ENCODE results near the gene RGMB. TPM values are rescaled to one million over a fixed set of nuclear protein-coding genes. Genes with fewer than 3 reads are reported as not detected.
"Not testable (repeated sequence)": the region's sequence is repeated elsewhere in the genome, so short reads cannot be mapped to it uniquely, and the experiment has no call there.

Gene RGMB, protein sequence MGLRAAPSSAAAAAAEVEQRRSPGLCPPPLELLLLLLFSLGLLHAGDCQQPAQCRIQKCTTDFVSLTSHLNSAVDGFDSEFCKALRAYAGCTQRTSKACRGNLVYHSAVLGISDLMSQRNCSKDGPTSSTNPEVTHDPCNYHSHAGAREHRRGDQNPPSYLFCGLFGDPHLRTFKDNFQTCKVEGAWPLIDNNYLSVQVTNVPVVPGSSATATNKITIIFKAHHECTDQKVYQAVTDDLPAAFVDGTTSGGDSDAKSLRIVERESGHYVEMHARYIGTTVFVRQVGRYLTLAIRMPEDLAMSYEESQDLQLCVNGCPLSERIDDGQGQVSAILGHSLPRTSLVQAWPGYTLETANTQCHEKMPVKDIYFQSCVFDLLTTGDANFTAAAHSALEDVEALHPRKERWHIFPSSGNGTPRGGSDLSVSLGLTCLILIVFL
- total RNA-seq, result 0.29 and 0.39 TPM in 2 replicates

DNA sequence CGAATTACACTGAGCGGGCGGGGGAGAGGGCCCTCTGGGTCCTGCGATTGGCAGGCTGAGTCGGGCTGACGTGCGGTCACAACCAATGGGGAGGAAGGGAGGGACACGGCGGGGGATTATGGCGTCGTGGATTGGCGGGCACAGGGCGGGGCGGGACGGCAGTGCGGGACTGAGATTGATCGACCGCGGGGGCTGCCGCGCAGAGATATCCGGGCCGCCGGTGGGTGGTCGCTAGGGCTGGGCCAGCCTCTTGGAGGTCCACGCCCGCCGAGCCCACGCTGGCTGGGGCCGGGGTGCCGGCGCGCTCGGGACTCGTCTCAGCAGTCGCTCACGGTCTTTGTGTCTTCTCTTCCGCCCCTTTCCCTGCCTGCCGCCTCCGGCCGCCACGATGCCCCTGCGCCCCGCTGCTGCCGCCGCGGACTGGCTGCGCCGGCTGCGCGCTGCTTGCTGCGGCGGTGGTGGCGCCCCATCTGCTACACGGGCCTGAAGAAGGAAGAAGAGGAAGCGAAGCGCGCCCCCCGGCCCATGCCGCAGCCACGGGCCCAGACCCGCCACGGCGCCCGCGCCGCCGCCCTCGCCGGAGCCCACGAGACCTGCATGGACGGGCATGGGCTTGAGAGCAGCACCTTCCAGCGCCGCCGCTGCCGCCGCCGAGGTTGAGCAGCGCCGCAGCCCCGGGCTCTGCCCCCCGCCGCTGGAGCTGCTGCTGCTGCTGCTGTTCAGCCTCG, at the start of gene RGMB:
Gene RGMB, plus strand, starts transcription at position 200 of the 728 bp plus-strand sequence. Its CDS starts 408 bp downstream, at position 608.
- peaks cover 79% of the 10 kb centered on the region for H3K27me3 Mint-ChIP-seq (ENCODE audit: insufficient read depth)
- H3K4me1 Mint-ChIP-seq (ENCODE audit: low read depth), result peaks cover 50% of the 10 kb centered on the region
- no peaks in the 10 kb centered on the region for H3K9me3 Mint-ChIP-seq
- H3K36me3 Mint-ChIP-seq (ENCODE audit: low read depth), result no peaks in the 10 kb centered on the region
- DNase-seq (ENCODE audit: low spot score), result peak; percentile 77
- H3K4me3 Mint-ChIP-seq, result peak within 1 kb of the TSS; percentile 93
- peak within 1 kb of the TSS; percentile 52 for H3K27ac Mint-ChIP-seq
- intact Hi-C loops (cut with micrococcal nuclease), result loop anchor here (2.0 to 10.0 kb wide), 5 partner anchors 155 to 1591 kb away; partner anchors contain the start of genes CHD1 and RIOK2

DNA sequence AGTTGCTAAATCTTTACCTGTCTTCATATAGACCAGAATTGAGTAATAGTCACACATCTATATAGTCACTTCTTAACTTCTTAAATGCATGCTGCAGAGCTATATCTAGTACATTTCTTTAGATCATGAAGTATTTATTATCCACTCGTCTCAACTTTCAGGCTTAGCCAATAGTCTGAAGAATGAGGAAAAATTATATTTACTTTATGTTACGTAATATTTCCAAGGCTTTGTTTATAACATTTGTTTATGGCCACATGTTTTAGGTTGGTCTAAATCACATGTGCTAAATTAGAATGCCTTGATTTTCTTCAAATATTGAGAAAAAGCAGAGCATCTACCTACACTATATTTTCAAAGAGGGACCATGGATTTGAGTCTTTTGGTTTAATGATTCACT, 47.2 kb upstream of the RGMB start:
- no peaks in the 10 kb centered on the region for H3K36me3 Mint-ChIP-seq (ENCODE audit: low read depth)
- intact Hi-C loops (cut with micrococcal nuclease), result no loop called here
- no peaks in the 10 kb centered on the region for H3K9me3 Mint-ChIP-seq
- no peak overlapping the region for H3K4me3 Mint-ChIP-seq
- H3K27ac Mint-ChIP-seq, result no peak overlapping the region
- no peaks in the 10 kb centered on the region for H3K4me1 Mint-ChIP-seq (ENCODE audit: low read depth)
- H3K27me3 Mint-ChIP-seq (ENCODE audit: insufficient read depth), result peaks cover 3% of the 10 kb centered on the region
- no peak for DNase-seq (ENCODE audit: low spot score)

DNA sequence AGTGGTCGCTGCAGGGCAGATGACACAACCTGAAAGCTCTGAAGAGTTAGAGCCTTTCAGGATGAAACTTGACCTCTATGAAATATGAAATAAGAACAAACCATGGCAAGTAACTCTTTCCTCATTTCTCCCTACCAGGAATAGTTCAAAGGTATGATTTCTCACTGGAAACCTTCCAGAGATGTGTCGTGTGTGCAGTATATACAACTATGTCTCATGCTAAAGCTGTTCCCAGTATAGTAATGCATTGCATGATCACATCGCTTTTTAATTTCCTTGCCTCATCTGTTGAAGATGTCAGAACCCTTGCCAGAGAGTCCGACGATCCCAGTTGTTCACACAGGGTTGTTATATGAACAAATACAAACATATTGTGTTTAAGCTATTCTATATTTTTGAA, 45.8 kb upstream of the RGMB start:
- no peaks in the 10 kb centered on the region for H3K36me3 Mint-ChIP-seq (ENCODE audit: low read depth)
- H3K4me1 Mint-ChIP-seq (ENCODE audit: low read depth), result no peaks in the 10 kb centered on the region
- no peak for DNase-seq (ENCODE audit: low spot score)
- intact Hi-C loops (cut with micrococcal nuclease), result no loop called here
- H3K27ac Mint-ChIP-seq, result no peak overlapping the region
- no peak overlapping the region for H3K4me3 Mint-ChIP-seq
- no peaks in the 10 kb centered on the region for H3K9me3 Mint-ChIP-seq
- H3K27me3 Mint-ChIP-seq (ENCODE audit: insufficient read depth), result peaks cover 6% of the 10 kb centered on the region

DNA sequence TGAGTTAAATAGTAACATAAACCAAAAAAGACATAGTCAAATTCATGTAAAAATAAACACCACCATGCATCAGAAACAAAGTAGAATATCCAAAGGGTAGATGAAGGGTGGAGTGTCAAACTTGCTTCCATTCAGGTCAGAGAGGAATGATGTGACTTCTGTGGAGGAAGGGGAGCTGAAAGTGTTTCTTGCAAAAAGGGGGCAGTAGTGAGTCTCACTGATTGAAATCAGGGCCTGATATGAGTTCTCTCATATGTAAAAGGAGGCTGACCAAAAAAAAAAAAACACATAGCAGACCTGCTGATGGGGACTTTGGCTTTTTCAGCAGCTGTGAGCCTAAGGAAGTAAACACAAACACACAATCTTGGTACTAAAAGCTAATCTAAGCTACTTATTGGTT, 38.8 kb upstream of the RGMB start:
- peaks cover 7% of the 10 kb centered on the region for H3K27me3 Mint-ChIP-seq (ENCODE audit: insufficient read depth)
- DNase-seq (ENCODE audit: low spot score), result no peak
- no peak overlapping the region for H3K4me3 Mint-ChIP-seq
- H3K27ac Mint-ChIP-seq, result no peak overlapping the region
- H3K36me3 Mint-ChIP-seq (ENCODE audit: low read depth), result no peaks in the 10 kb centered on the region
- H3K4me1 Mint-ChIP-seq (ENCODE audit: low read depth), result no peaks in the 10 kb centered on the region
- intact Hi-C loops (cut with micrococcal nuclease), result no loop called here
- H3K9me3 Mint-ChIP-seq, result no peaks in the 10 kb centered on the region

DNA sequence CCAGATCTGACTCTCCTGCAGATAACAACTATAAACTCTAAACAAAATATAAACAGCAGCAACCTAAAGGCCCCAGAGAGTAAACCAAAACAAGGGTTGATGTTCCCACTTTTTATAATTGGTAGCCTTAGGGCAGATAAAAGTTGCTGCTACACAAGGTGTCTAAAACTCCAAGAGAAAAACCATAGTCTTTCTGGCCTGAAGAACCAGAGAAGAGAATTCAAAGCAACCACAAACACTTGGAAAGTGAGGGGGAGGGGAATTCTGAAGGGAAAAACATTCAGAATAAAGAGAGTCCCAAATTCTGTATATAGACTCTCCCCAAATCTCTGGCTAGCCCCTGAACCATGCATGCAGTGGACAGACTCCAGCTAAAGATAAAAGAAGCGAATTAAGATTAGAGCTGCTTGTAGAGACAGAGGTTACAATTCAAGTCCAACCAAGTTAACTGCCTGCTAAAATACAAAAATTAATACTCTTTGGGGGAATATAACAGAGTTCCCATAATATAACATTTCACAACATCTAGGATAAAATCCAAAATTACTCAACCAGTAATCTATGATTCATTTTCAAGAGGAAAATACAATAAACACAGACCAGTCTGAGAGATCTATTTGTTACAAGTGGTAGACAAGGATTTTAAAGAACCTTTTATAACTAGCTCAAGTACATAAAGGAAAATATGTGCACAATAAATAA, 37.5 kb upstream of the RGMB start:
- Mint-ChIP-seq H3K27ac (no peak overlapping the region), H3K4me3 (no peak overlapping the region), H3K4me1 (ENCODE audit: low read depth) (no peaks in the 10 kb centered on the region), H3K27me3 (ENCODE audit: insufficient read depth) (peaks cover 10% of the 10 kb centered on the region), H3K36me3 (ENCODE audit: low read depth) (no peaks in the 10 kb centered on the region), H3K9me3 (no peaks in the 10 kb centered on the region)
- intact Hi-C loops (cut with micrococcal nuclease), result no loop called here
- no peak for DNase-seq (ENCODE audit: low spot score)

DNA sequence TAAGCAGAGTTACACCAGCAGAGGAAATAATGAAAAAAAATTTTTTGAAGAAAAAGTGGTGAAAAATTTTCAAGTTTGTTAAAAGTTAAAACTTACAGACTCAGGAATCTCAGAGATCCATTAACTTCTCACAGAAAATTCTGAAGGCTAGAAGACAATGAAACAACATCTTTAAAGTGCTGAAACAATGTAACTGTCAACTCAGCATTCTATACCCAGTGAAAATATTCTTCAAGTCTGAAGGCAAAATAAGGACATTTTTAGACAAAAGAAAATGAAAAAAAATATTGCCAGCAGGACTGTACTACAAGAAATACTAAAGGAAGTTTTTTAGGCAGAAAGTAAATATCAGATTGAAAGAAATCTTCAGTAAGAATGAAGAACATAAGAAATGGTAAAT, 36.7 kb upstream of the RGMB start:
- Mint-ChIP-seq H3K4me3 (no peak overlapping the region), H3K36me3 (ENCODE audit: low read depth) (no peaks in the 10 kb centered on the region), H3K4me1 (ENCODE audit: low read depth) (no peaks in the 10 kb centered on the region), H3K9me3 (no peaks in the 10 kb centered on the region), H3K27me3 (ENCODE audit: insufficient read depth) (peaks cover 12% of the 10 kb centered on the region), H3K27ac (no peak overlapping the region)
- no peak for DNase-seq (ENCODE audit: low spot score)
- intact Hi-C loops (cut with micrococcal nuclease), result no loop called here

DNA sequence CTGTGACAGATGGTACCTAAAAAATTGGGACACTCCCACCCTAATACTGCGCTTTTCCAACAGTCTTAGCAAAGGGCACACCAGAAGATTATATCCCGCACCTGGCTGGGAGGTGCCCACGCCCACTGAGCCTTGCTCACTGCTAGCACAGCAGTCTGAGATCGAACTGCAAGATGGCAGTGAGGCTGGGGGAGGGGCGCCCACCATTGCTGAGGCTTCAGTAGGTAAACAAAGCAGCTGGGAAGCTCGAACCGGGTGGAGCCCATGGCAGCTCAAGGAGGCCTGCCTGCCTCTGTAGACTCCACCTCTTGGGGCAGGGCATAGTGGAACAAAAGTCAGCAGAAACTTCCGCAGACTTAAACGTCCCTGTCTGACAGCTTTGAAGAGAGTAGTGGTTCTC, 36.0 kb upstream of the RGMB start:
- H3K4me1 Mint-ChIP-seq (ENCODE audit: low read depth); H3K27ac Mint-ChIP-seq; DNase-seq (ENCODE audit: low spot score); H3K9me3 Mint-ChIP-seq; H3K36me3 Mint-ChIP-seq (ENCODE audit: low read depth); intact Hi-C loops (cut with micrococcal nuclease); H3K4me3 Mint-ChIP-seq: not testable (repeated sequence)
- H3K27me3 Mint-ChIP-seq (ENCODE audit: insufficient read depth), result peaks cover 13% of the 10 kb centered on the region

DNA sequence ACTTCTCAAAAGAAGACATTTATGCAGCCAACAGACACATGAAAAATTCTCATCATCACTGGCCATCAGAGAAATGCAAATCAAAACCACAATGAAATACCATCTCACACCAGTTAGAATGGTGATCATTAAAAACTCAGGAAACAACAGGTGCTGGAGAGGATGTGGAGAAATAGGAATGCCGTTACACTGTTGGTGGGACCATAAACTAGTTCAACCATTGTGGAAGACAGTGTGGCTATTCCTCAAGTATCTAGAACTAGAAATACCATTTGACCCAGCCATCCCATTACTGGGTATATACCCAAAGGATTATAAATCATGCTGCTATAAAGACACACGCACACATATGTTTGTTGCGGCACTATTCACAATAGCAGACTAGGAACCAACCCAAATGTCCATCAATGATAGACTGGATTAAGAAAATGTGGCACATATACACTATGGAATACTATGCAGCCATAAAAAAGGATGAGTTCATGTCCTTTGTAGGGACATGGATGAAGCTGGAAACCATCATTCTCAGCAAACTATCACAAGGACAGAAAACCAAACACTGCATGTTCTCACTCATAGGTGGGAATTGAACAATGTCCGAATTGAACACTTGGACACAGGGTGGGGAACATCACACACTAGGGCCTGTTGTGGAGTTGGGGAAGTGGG, 34.8 kb upstream of the RGMB start:
- H3K9me3 Mint-ChIP-seq; H3K27ac Mint-ChIP-seq; H3K4me1 Mint-ChIP-seq (ENCODE audit: low read depth); H3K4me3 Mint-ChIP-seq; intact Hi-C loops (cut with micrococcal nuclease); H3K36me3 Mint-ChIP-seq (ENCODE audit: low read depth); DNase-seq (ENCODE audit: low spot score): not testable (repeated sequence)
- peaks cover 13% of the 10 kb centered on the region for H3K27me3 Mint-ChIP-seq (ENCODE audit: insufficient read depth)

DNA sequence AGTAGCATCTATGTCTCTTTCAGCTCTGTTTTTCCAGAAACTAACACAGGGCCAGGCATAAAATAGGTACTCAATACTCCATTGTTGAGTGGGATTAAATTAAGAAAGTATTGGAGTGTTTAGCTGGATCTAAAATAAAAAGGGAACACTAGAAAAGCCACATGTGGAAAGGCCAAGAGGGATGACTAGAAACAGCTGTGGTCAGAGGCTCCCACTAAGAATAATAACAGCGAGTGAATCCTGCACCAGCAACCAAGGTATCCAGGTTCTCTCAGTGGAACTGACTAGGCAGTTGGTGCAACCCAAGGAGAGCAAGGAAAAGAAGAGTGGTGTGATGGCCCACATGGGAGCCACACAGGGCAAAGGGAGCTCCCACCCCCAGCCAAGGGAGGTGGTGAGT, 31.5 kb upstream of the RGMB start:
- intact Hi-C loops (cut with micrococcal nuclease), result no loop called here
- H3K4me1 Mint-ChIP-seq (ENCODE audit: low read depth), result no peaks in the 10 kb centered on the region
- H3K27ac Mint-ChIP-seq, result no peak overlapping the region
- H3K36me3 Mint-ChIP-seq (ENCODE audit: low read depth), result no peaks in the 10 kb centered on the region
- H3K27me3 Mint-ChIP-seq (ENCODE audit: insufficient read depth), result peaks cover 17% of the 10 kb centered on the region
- no peak overlapping the region for H3K4me3 Mint-ChIP-seq
- no peaks in the 10 kb centered on the region for H3K9me3 Mint-ChIP-seq
- DNase-seq (ENCODE audit: low spot score), result no peak

DNA sequence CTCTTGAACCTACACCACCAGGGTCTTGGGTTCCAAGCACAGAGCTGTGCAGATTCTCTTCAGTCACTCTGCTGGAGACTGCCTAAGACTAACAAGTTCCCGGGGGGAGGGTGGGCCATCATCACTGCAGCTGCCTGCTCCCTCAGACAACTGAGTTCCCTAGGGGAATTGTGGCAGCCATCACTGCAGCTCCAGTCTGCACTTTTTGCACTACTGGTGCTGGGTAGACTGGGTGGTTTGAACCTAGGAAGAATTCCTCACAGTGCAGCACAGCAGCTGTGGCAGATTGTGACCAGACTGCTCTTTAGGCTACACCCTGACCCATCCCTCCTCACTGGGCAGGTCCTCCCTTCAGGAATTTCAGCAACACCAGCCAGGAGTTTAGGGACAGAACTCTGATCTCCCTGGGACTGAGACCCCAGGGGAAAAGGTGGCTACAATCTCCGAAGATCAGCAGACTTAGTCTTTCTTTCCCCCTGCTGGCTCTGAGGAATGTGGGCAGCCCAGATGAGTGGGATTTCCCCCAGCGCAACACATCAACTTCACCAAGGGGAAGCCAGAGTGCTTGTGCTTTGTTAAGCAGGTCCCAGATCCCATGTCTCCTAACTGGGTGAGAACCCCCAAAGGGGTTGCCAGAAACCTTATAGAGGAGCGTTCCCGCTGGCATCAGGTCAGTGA, 30.9 kb upstream of the RGMB start:
- Mint-ChIP-seq H3K27ac (no peak overlapping the region), H3K4me1 (ENCODE audit: low read depth) (no peaks in the 10 kb centered on the region), H3K4me3 (no peak overlapping the region), H3K27me3 (ENCODE audit: insufficient read depth) (peaks cover 17% of the 10 kb centered on the region), H3K9me3 (no peaks in the 10 kb centered on the region), H3K36me3 (ENCODE audit: low read depth) (no peaks in the 10 kb centered on the region)
- intact Hi-C loops (cut with micrococcal nuclease), result no loop called here
- no peak for DNase-seq (ENCODE audit: low spot score)

DNA sequence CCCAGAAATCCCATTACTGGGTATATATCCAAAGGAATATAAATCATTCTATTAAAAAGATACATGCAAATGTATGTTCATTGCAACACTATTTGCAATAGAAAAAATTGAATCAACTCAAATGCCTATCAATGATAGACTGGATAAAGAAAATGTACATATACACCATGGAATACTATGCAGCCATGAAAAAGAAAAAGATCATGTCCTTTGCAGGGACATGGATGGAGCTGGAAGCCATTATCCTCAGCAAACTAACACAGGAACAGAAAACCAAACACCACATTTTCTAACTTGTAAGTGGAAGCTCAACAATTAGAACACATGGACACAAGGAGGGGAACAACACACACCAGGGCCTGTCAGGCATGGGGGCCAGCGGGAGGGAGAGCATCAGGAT, 25.2 kb upstream of the RGMB start:
- H3K4me3 Mint-ChIP-seq; DNase-seq (ENCODE audit: low spot score); intact Hi-C loops (cut with micrococcal nuclease); H3K27me3 Mint-ChIP-seq (ENCODE audit: insufficient read depth); H3K27ac Mint-ChIP-seq; H3K9me3 Mint-ChIP-seq; H3K4me1 Mint-ChIP-seq (ENCODE audit: low read depth); H3K36me3 Mint-ChIP-seq (ENCODE audit: low read depth): not testable (repeated sequence)

DNA sequence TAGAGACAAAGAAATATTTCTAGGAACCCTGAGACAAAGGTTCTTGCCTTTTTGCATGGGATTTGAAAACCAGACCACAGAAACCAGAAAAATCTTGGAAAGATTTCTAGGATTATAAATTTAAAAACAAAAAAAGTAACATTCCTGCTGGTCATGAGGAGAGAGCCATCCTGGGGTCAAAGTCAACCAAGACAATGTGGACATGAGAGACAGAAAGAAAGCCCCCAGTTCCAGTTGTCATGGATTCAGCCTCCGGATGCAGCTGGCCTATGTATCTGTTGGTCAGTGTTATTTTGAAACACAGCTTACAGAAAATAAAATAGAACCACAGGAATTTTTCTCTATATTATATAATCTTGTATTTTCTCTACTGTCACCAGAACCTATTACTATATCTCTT, 24.4 kb upstream of the RGMB start:
- no peak overlapping the region for H3K4me3 Mint-ChIP-seq
- no peaks in the 10 kb centered on the region for H3K4me1 Mint-ChIP-seq (ENCODE audit: low read depth)
- no peak for DNase-seq (ENCODE audit: low spot score)
- H3K9me3 Mint-ChIP-seq, result no peaks in the 10 kb centered on the region
- intact Hi-C loops (cut with micrococcal nuclease), result no loop called here
- no peak overlapping the region for H3K27ac Mint-ChIP-seq
- peaks cover 4% of the 10 kb centered on the region for H3K27me3 Mint-ChIP-seq (ENCODE audit: insufficient read depth)
- H3K36me3 Mint-ChIP-seq (ENCODE audit: low read depth), result no peaks in the 10 kb centered on the region
